ENCODE results near the gene TRNT1. TPM values are rescaled to one million over a fixed set of nuclear protein-coding genes. Genes with fewer than 3 reads are reported as not detected.
A peak's percentile ranks its signal among the peaks of the same experiment; 100 is the strongest.

Gene TRNT1
- total RNA-seq (10 to 100 TPM; 25.8 to 30.0 TPM), polyA plus RNA-seq (10 to 100 TPM in 1 of 2 donors, 1 to 10 TPM in 1; 8.6 to 17.7 TPM)
- long read RNA-seq, donor 1, transcript TRNT1-201 (8 exons, 2,276 nt): major isoform, 41 of 98 reads
- long read RNA-seq, donor 1, transcript TRNT1-203 (3 exons, 976 nt): minor isoform, 7 of 98 reads
- long read RNA-seq, donor 1, partial matches to known transcripts: 22 of 98 reads
- long read RNA-seq, donor 1, other reads (novel, unspliced or antisense): 27 of 98 reads
- long read RNA-seq, donor 2, transcript TRNT1-201 (8 exons, 2,276 nt): major isoform, 10 of 18 reads
- long read RNA-seq, donor 2, partial matches to known transcripts: 2 of 18 reads
- long read RNA-seq, donor 2, other reads (novel, unspliced or antisense): 5 of 18 reads

- Histone ChIP-seq H3K9me3 (ENCODE audit: control insufficient read depth, low read length) (no peaks in the 10 kb centered on the region), H3K36me3 (ENCODE audit: control insufficient read depth in 1 of 2, insufficient read depth in 2 of 2, low read length in 1 of 2) (peaks cover 0 to 2% of the 10 kb centered on the region in 2 donors), H3K27me3 (ENCODE audit: control insufficient read depth in 1 of 2, insufficient read depth in 2 of 2, low read length in 1 of 2) (no peaks in the 10 kb centered on the region), H3K4me1 (ENCODE audit: control insufficient read depth in 1 of 2, insufficient read depth in 2 of 2, low read length in 2 of 2) (peaks cover 0 to 2% of the 10 kb centered on the region in 2 donors), H3K27ac (ENCODE audit: low read depth in 1 of 2, low read length in 2 of 2) (peak within 1 kb of the TSS; percentile 45 to 92), H3K4me3 (ENCODE audit: low read length in 2 of 2) (peak within 1 kb of the TSS; percentile 74 to 95)
- 1% methylated on average over 87 to 100 of the region's 100 CpGs for WGBS, 2 donors
- intact Hi-C loops (cut with DNase I): loop anchor here in 1 of 2 donors (5.0 kb wide), 1 partner anchor 51 kb away; the partner anchor contains the start of gene CRBN
- DNase-seq (peak; percentile 98 to 99), ATAC-seq (ENCODE audit: low FRiP score) (peak; percentile 99)
These were observed at the start of gene TRNT1 for GRCh38 chr3:3126477-3127431. TRNT1 (plus strand) TSS chr3:3126940; CDS start chr3:3129041, 2,101 bp downstream.

DNA sequence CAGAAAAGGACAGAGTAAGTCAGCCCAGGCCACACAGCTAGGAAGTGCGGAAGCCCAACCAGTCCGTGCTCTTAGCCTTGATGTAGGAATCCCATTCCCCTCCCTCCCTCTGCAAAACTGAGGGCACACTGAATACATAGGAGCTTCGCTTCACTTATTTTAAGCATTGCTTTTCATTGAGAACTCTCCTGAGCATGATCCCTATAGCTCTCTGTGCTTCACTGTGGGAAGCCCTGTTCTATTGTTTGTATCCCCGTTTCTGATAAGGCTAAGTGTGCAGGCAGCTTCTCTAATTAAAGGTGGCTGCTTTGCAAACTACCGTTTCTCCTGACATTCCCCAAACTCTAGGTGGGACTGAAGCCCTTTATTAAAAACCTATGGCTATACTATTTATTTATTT, 46.4 kb upstream of the TRNT1 start:
- 62 to 63% methylated on average over 5 of the region's 5 CpGs for WGBS, 2 donors
- H3K4me1 ChIP-seq (ENCODE audit: control insufficient read depth in 1 of 2, insufficient read depth in 2 of 2, low read length in 2 of 2): no peaks in the 10 kb centered on the region
- H3K4me3 ChIP-seq (ENCODE audit: low read length in 2 of 2): no peak overlapping the region
- intact Hi-C loops (cut with DNase I): no loop called here
- H3K27me3 ChIP-seq (ENCODE audit: control insufficient read depth in 1 of 2, insufficient read depth in 2 of 2, low read length in 1 of 2): no peaks in the 10 kb centered on the region
- H3K9me3 ChIP-seq (ENCODE audit: control insufficient read depth, low read length): no peaks in the 10 kb centered on the region
- H3K36me3 ChIP-seq (ENCODE audit: control insufficient read depth in 1 of 2, insufficient read depth in 2 of 2, low read length in 1 of 2): no peaks in the 10 kb centered on the region
- H3K27ac ChIP-seq (ENCODE audit: low read depth in 1 of 2, low read length in 2 of 2): no peak overlapping the region
- DNase-seq (no peak), ATAC-seq (ENCODE audit: low FRiP score) (no peak)

DNA sequence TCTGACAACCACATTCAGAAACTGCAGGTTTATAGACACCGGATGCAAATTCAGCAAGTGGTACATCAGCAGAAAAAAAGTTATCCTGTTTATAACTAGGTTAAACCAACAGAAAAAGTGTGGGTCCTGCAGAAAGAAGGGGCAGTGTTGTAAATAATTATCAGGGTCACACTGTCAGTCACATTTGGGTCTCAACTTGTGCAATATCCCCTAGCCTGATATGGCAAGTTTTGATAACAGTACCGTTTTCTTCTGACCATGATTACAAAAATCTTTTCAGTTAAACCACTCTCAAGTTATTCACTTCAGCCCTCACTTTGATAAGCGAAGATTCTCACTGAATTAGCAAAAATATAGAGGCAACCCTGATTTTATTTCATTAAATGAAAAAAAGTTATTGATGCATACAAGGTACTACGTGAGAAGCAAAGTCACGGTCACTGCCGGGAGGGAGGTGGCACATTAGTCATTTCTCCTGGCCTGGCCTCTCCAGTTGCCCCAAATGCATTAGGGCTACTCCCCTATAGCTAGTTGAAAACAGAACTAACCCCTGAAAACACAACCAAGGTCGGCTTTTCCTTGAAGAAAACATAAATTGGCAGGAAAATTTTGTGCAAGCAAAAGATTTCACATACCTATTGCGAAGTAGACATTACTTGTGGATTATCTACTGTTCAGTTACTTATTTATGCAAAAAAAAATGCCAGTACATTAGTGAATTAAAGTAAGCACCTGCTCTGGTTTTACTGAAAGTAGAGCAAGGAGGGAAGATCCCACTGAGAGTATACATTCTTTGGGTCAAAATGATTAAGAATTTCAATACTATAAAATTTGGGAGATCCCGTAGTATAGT, 45.1 kb upstream of the TRNT1 start:
- no peak for DNase-seq
- H3K27me3 ChIP-seq (ENCODE audit: control insufficient read depth in 1 of 2, insufficient read depth in 2 of 2, low read length in 1 of 2): no peaks in the 10 kb centered on the region
- no peaks in the 10 kb centered on the region for H3K36me3 ChIP-seq (ENCODE audit: control insufficient read depth in 1 of 2, insufficient read depth in 2 of 2, low read length in 1 of 2)
- no peaks in the 10 kb centered on the region for H3K4me1 ChIP-seq (ENCODE audit: control insufficient read depth in 1 of 2, insufficient read depth in 2 of 2, low read length in 2 of 2)
- no peak for ATAC-seq (ENCODE audit: low FRiP score)
- no peak overlapping the region for H3K27ac ChIP-seq (ENCODE audit: low read depth in 1 of 2, low read length in 2 of 2)
- no peak overlapping the region for H3K4me3 ChIP-seq (ENCODE audit: low read length in 2 of 2)
- 82% methylated on average over 9 of the region's 9 CpGs for WGBS, 2 donors
- H3K9me3 ChIP-seq (ENCODE audit: control insufficient read depth, low read length): no peaks in the 10 kb centered on the region
- intact Hi-C loops (cut with DNase I): no loop called here

- no peaks in the 10 kb centered on the region for H3K36me3 ChIP-seq (ENCODE audit: control insufficient read depth in 1 of 2, insufficient read depth in 2 of 2, low read length in 1 of 2)
- DNase-seq: no peak
- no peaks in the 10 kb centered on the region for H3K4me1 ChIP-seq (ENCODE audit: control insufficient read depth in 1 of 2, insufficient read depth in 2 of 2, low read length in 2 of 2)
- no peak for ATAC-seq (ENCODE audit: low FRiP score)
- no peaks in the 10 kb centered on the region for H3K27me3 ChIP-seq (ENCODE audit: control insufficient read depth in 1 of 2, insufficient read depth in 2 of 2, low read length in 1 of 2)
- H3K9me3 ChIP-seq (ENCODE audit: control insufficient read depth, low read length): no peaks in the 10 kb centered on the region
- 70 to 77% methylated on average over 2 of the region's 2 CpGs for WGBS, 2 donors
- no peak overlapping the region for H3K4me3 ChIP-seq (ENCODE audit: low read length in 2 of 2)
- H3K27ac ChIP-seq (ENCODE audit: low read depth in 1 of 2, low read length in 2 of 2): no peak overlapping the region
- intact Hi-C loops (cut with DNase I): no loop called here
These were observed 44.4 kb upstream of the TRNT1 start for GRCh38 chr3:3082234-3082924.

- no peaks in the 10 kb centered on the region for H3K4me1 ChIP-seq (ENCODE audit: control insufficient read depth in 1 of 2, insufficient read depth in 2 of 2, low read length in 2 of 2)
- WGBS, 2 donors: 40 to 62% methylated on average over 3 of the region's 3 CpGs
- no peaks in the 10 kb centered on the region for H3K36me3 ChIP-seq (ENCODE audit: control insufficient read depth in 1 of 2, insufficient read depth in 2 of 2, low read length in 1 of 2)
- H3K9me3 ChIP-seq (ENCODE audit: control insufficient read depth, low read length): no peaks in the 10 kb centered on the region
- no peak overlapping the region for H3K4me3 ChIP-seq (ENCODE audit: low read length in 2 of 2)
- no peaks in the 10 kb centered on the region for H3K27me3 ChIP-seq (ENCODE audit: control insufficient read depth in 1 of 2, insufficient read depth in 2 of 2, low read length in 1 of 2)
- ATAC-seq (ENCODE audit: low FRiP score) (no peak), DNase-seq (no peak)
- no peak overlapping the region for H3K27ac ChIP-seq (ENCODE audit: low read depth in 1 of 2, low read length in 2 of 2)
- intact Hi-C loops (cut with DNase I): no loop called here
These were observed 41.9 kb upstream of the TRNT1 start for GRCh38 chr3:3084890-3085289.

GRCh38 chr3:3085782-3086181, 41.0 kb upstream of the TRNT1 start:
- Histone ChIP-seq H3K36me3 (ENCODE audit: control insufficient read depth in 1 of 2, insufficient read depth in 2 of 2, low read length in 1 of 2) (no peaks in the 10 kb centered on the region), H3K4me1 (ENCODE audit: control insufficient read depth in 1 of 2, insufficient read depth in 2 of 2, low read length in 2 of 2) (no peaks in the 10 kb centered on the region), H3K27ac (ENCODE audit: low read depth in 1 of 2, low read length in 2 of 2) (no peak overlapping the region), H3K4me3 (ENCODE audit: low read length in 2 of 2) (no peak overlapping the region), H3K27me3 (ENCODE audit: control insufficient read depth in 1 of 2, insufficient read depth in 2 of 2, low read length in 1 of 2) (no peaks in the 10 kb centered on the region), H3K9me3 (ENCODE audit: control insufficient read depth, low read length) (no peaks in the 10 kb centered on the region)
- WGBS, 2 donors: 62 to 68% methylated on average over 6 of the region's 6 CpGs
- DNase-seq (no peak), ATAC-seq (ENCODE audit: low FRiP score) (no peak)
- intact Hi-C loops (cut with DNase I): no loop called here

- Histone ChIP-seq H3K4me1 (ENCODE audit: control insufficient read depth in 1 of 2, insufficient read depth in 2 of 2, low read length in 2 of 2) (peaks cover 0 to 1% of the 10 kb centered on the region in 2 donors), H3K9me3 (ENCODE audit: control insufficient read depth, low read length) (no peaks in the 10 kb centered on the region), H3K27me3 (ENCODE audit: control insufficient read depth in 1 of 2, insufficient read depth in 2 of 2, low read length in 1 of 2) (no peaks in the 10 kb centered on the region), H3K4me3 (ENCODE audit: low read length in 2 of 2) (no peak overlapping the region), H3K36me3 (ENCODE audit: control insufficient read depth in 1 of 2, insufficient read depth in 2 of 2, low read length in 1 of 2) (no peaks in the 10 kb centered on the region), H3K27ac (ENCODE audit: low read depth in 1 of 2, low read length in 2 of 2) (no peak overlapping the region)
- ATAC-seq (ENCODE audit: low FRiP score) (no peak), DNase-seq (no peak)
- intact Hi-C loops (cut with DNase I): no loop called here
- WGBS, 2 donors: 68 to 72% methylated on average over 6 of the region's 6 CpGs
These were observed 40.5 kb upstream of the TRNT1 start for GRCh38 chr3:3086239-3086638.

- Histone ChIP-seq H3K4me3 (ENCODE audit: low read length in 2 of 2) (no peak overlapping the region), H3K27me3 (ENCODE audit: control insufficient read depth in 1 of 2, insufficient read depth in 2 of 2, low read length in 1 of 2) (no peaks in the 10 kb centered on the region), H3K27ac (ENCODE audit: low read depth in 1 of 2, low read length in 2 of 2) (no peak overlapping the region), H3K36me3 (ENCODE audit: control insufficient read depth in 1 of 2, insufficient read depth in 2 of 2, low read length in 1 of 2) (no peaks in the 10 kb centered on the region), H3K9me3 (ENCODE audit: control insufficient read depth, low read length) (no peaks in the 10 kb centered on the region), H3K4me1 (ENCODE audit: control insufficient read depth in 1 of 2, insufficient read depth in 2 of 2, low read length in 2 of 2) (peaks cover 0 to 1% of the 10 kb centered on the region in 2 donors)
- no peak for ATAC-seq (ENCODE audit: low FRiP score)
- DNase-seq: no peak
- intact Hi-C loops (cut with DNase I): no loop called here
These were observed 39.5 kb upstream of the TRNT1 start for GRCh38 chr3:3087279-3087678.
